MM.1S (cell line): ENCODE measurements around the gene FGF18.

Experiments
- DNase-seq: peaks from one replicate; pipeline ENCODE4 v3.0.0-alpha.2; 2015
- H2AFZ ChIP-seq: fragments of 300-600 bp; sonication (generic); 2 replicates; pipeline ENCODE4 v1.6.0; 2016; ENCODE audit warnings: antibody characterized with exemption, low read length
- H3F3A ChIP-seq: fragments of 300-600 bp; sonication (generic); 2 replicates; pipeline ENCODE4 v1.6.1; 2016; ENCODE audit warnings: mild to moderate bottlenecking, antibody characterized with exemption, low read length, moderate library complexity, mixed read lengths; ENCODE audit not compliant: insufficient read depth
- H3K27ac ChIP-seq: fragments of 300-600 bp; sonication (generic); 2 replicates; pipeline ENCODE4 v1.5.1; 2016; ENCODE audit warnings: mild to moderate bottlenecking, low read length
- H3K27me3 ChIP-seq: fragments of 300-600 bp; sonication (generic); replicated peaks from 2 replicates; pipeline ENCODE4 v1.6.0; 2016; ENCODE audit warnings: low read length; ENCODE audit not compliant: insufficient read depth
- H3K36me3 ChIP-seq: fragments of 300-600 bp; sonication (generic); replicated peaks from 2 replicates; pipeline ENCODE4 v1.6.1; 2016; ENCODE audit warnings: mild to moderate bottlenecking, low read length, mixed read lengths; ENCODE audit not compliant: insufficient read depth
- H3K4me1 ChIP-seq: fragments of 300-600 bp; sonication (generic); 2 replicates; pipeline ENCODE4 v1.6.1; 2016; ENCODE audit warnings: low read length, mixed read lengths
- H3K4me2 ChIP-seq: fragments of 300-600 bp; sonication (generic); 2 replicates; pipeline ENCODE4 v1.6.0; 2016; ENCODE audit warnings: low read depth, low read length
- H3K4me3 ChIP-seq: fragments of 300-600 bp; sonication (generic); 2 replicates; pipeline ENCODE4 v1.5.1; 2016; ENCODE audit warnings: low read length, mixed read lengths
- H3K79me2 ChIP-seq: fragments of 300-600 bp; sonication (generic); 2 replicates; pipeline ENCODE4 v1.6.1; 2016; ENCODE audit warnings: mixed run types, low read length, mixed read lengths
- H3K9ac ChIP-seq: fragments of 300-600 bp; sonication (generic); 2 replicates; pipeline ENCODE4 v1.6.1; 2016; ENCODE audit warnings: low read length, mixed read lengths
- H3K9me2 ChIP-seq: fragments of 300-600 bp; sonication (generic); replicated peaks from 2 replicates; pipeline ENCODE4 v1.6.1; 2016; ENCODE audit warnings: mild to moderate bottlenecking, low read length, mixed read lengths; ENCODE audit not compliant: insufficient read depth
- H3K9me3 ChIP-seq: fragments of 300-600 bp; sonication (generic); replicated peaks from 2 replicates; pipeline ENCODE4 v1.6.1; 2016; ENCODE audit warnings: mild to moderate bottlenecking, low read length, mixed read lengths; ENCODE audit not compliant: insufficient read depth
- H4K20me1 ChIP-seq: fragments of 300-600 bp; sonication (generic); 2 replicates; pipeline ENCODE4 v1.6.1; 2016; ENCODE audit warnings: mild to moderate bottlenecking, low read length, moderate library complexity, mixed read lengths; ENCODE audit not compliant: insufficient read depth
- EZH2 ChIP-seq: fragments of 300-600 bp; sonication (generic); optimal IDR thresholded peaks from 2 replicates; pipeline ENCODE3; 2017; ENCODE audit warnings: low read depth, mild to moderate bottlenecking, antibody characterized with exemption, low read length, mixed read lengths
- EZH2phosphoT487 ChIP-seq: fragments of 300-600 bp; sonication (generic); IDR thresholded peaks from 2 replicates; pipeline ENCODE4 v1.6.1; 2018; ENCODE audit warnings: antibody characterized with exemption, low read length
- TF ChIP-seq, protein P1 (sequence below): fragments of 300-600 bp; sonication (generic); IDR thresholded peaks from 2 replicates; pipeline ENCODE4 v1.5.1; 2016; ENCODE audit warnings: antibody characterized with exemption, low read length, mixed read lengths

FGF18 gene

DNA sequence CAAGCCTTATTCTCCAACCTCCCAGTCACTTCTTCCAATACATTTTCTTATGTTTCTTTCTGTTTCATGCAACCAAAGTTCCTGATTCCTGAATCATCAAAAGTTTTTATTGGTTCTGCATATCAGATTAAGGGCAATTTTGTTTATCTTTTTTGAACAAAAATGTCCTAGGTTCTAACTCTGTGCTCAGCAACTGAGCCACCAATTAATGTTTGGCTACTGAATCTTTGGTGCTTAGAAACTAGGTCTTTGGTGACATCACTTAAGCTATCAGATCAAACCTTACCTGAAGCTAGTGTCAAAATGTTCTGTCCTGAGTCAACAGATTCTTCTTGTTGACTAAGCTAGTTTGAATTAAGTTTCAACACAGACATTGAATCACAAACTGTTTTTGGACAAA is 56.1 kb downstream of the FGF18 start:
- H3K9me3 ChIP-seq = no peaks in the 10 kb centered on the region
- DNase-seq = no peak
- H3K4me1 ChIP-seq = no peaks in the 10 kb centered on the region
- TF ChIP-seq, protein P1, sequence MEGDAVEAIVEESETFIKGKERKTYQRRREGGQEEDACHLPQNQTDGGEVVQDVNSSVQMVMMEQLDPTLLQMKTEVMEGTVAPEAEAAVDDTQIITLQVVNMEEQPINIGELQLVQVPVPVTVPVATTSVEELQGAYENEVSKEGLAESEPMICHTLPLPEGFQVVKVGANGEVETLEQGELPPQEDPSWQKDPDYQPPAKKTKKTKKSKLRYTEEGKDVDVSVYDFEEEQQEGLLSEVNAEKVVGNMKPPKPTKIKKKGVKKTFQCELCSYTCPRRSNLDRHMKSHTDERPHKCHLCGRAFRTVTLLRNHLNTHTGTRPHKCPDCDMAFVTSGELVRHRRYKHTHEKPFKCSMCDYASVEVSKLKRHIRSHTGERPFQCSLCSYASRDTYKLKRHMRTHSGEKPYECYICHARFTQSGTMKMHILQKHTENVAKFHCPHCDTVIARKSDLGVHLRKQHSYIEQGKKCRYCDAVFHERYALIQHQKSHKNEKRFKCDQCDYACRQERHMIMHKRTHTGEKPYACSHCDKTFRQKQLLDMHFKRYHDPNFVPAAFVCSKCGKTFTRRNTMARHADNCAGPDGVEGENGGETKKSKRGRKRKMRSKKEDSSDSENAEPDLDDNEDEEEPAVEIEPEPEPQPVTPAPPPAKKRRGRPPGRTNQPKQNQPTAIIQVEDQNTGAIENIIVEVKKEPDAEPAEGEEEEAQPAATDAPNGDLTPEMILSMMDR = no peak
- TF ChIP-seq EZH2phosphoT487 (no peak), EZH2 (no peak)
- H2AFZ ChIP-seq = no peak overlapping the region
- no peak overlapping the region for H3K4me3 ChIP-seq
- H3K9ac ChIP-seq = no peak overlapping the region
- no peaks in the 10 kb centered on the region for H3K79me2 ChIP-seq
- H3K9me2 ChIP-seq = no peaks in the 10 kb centered on the region
- H3K27me3 ChIP-seq = no peaks in the 10 kb centered on the region
- no peak overlapping the region for H3K27ac ChIP-seq
- no peak overlapping the region for H3K4me2 ChIP-seq
- no peaks in the 10 kb centered on the region for H3F3A ChIP-seq
- no peaks in the 10 kb centered on the region for H4K20me1 ChIP-seq
- H3K36me3 ChIP-seq = no peaks in the 10 kb centered on the region

DNA sequence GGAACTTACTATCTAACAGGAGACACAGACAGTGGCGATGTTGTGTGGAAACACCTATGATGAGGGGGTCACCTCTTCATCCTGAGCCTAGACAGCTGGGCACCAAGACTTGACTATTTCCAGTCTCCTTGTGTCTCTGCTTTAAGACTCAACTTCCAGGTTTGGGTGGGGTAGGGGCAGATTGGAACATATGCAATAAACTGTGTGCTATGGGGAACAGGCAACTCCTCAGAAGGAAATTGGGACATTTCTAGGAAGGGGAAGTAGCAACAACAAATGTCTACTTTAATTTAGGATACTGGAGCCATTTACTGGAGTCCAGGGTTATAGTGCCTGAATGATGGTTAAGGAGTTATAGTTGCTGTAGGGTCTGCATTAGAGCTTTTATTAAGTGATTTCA is 57.3 kb downstream of the FGF18 start:
- no peak overlapping the region for H3K27ac ChIP-seq
- TF ChIP-seq EZH2 (no peak), EZH2phosphoT487 (no peak)
- TF ChIP-seq, protein P1 = no peak
- no peaks in the 10 kb centered on the region for H3K4me1 ChIP-seq
- no peaks in the 10 kb centered on the region for H3K9me2 ChIP-seq
- no peak overlapping the region for H2AFZ ChIP-seq
- no peak overlapping the region for H3K4me2 ChIP-seq
- DNase-seq = no peak
- no peaks in the 10 kb centered on the region for H3K27me3 ChIP-seq
- no peaks in the 10 kb centered on the region for H3K79me2 ChIP-seq
- no peaks in the 10 kb centered on the region for H3F3A ChIP-seq
- no peak overlapping the region for H3K4me3 ChIP-seq
- H4K20me1 ChIP-seq = no peaks in the 10 kb centered on the region
- H3K9me3 ChIP-seq = no peaks in the 10 kb centered on the region
- no peak overlapping the region for H3K9ac ChIP-seq
- H3K36me3 ChIP-seq = no peaks in the 10 kb centered on the region

- Histone ChIP-seq H3K9me3 (no peaks in the 10 kb centered on the region), H3K4me2 (no peak overlapping the region), H3K4me1 (no peaks in the 10 kb centered on the region), H3F3A (no peaks in the 10 kb centered on the region), H4K20me1 (no peaks in the 10 kb centered on the region), H3K9me2 (no peaks in the 10 kb centered on the region), H3K36me3 (no peaks in the 10 kb centered on the region), H3K27me3 (no peaks in the 10 kb centered on the region), H3K9ac (no peak overlapping the region), H3K4me3 (no peak overlapping the region), H3K27ac (no peak overlapping the region), H2AFZ (no peak overlapping the region), H3K79me2 (no peaks in the 10 kb centered on the region)
- no peak for TF ChIP-seq EZH2
- no peak for TF ChIP-seq EZH2phosphoT487
- TF ChIP-seq, protein P1 = no peak
- no peak for DNase-seq
Observed at GRCh38 chr5:171477101-171477500, 57.7 kb downstream of the FGF18 start.

DNA sequence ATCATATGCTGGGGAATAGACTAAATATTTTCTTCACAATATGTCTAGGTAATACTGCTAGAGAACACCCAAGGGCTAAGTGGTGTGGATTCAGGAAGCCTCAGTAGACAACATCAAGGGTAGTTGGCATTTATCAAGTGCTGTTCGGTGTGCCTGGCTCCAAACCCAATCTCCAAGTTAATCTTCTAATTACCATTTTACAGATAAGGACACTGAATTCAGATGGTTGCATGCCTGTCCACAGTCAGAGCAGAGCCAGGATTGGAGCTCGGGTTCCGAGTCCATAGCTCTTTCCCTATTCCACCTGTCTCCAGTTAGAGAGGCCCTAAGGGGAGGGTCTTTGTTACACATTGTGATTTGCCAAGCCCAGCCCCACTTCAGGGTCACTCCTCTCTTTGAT is 58.2 kb downstream of the FGF18 start:
- H3K27ac ChIP-seq = no peak overlapping the region
- H3K4me2 ChIP-seq = no peak overlapping the region
- H3F3A ChIP-seq = no peaks in the 10 kb centered on the region
- H3K4me1 ChIP-seq = no peaks in the 10 kb centered on the region
- no peak overlapping the region for H2AFZ ChIP-seq
- H3K79me2 ChIP-seq = no peaks in the 10 kb centered on the region
- no peaks in the 10 kb centered on the region for H4K20me1 ChIP-seq
- no peak for DNase-seq
- H3K4me3 ChIP-seq = no peak overlapping the region
- no peaks in the 10 kb centered on the region for H3K9me3 ChIP-seq
- no peaks in the 10 kb centered on the region for H3K27me3 ChIP-seq
- H3K9ac ChIP-seq = no peak overlapping the region
- no peaks in the 10 kb centered on the region for H3K9me2 ChIP-seq
- TF ChIP-seq, protein P1 = no peak
- no peak for TF ChIP-seq EZH2
- TF ChIP-seq EZH2phosphoT487 = no peak
- H3K36me3 ChIP-seq = no peaks in the 10 kb centered on the region
